NCI-H2107 (cell line): ENCODE results near the gene GAGE12J.
"Not testable (repeated sequence)": the region's sequence is repeated elsewhere in the genome, so short reads cannot be mapped to it uniquely, and the experiment has no call there.

Experiments used
- DNase-seq: peaks from one replicate; lab custom pipeline; 2025; lab: John Stamatoyannopoulos, UW

Gene GAGE12J

GRCh38 chrX:49321737-49322136 is at the start of gene GAGE12J:
TSS of gene GAGE12J (plus strand) at chrX:49322037. CDS start at chrX:49323194, 1,157 bp downstream.
- DNase-seq, result not testable (repeated sequence)

GRCh38 chrX:49272421-49272820 is 49.4 kb upstream of the GAGE12J start:
- no peak for DNase-seq

- no peak for DNase-seq
These were observed 48.6 kb upstream of the GAGE12J start for GRCh38 chrX:49273181-49273727.

- no peak for DNase-seq
These were observed 45.6 kb upstream of the GAGE12J start for GRCh38 chrX:49276207-49276606.

- no peak for DNase-seq
These were observed 44.9 kb upstream of the GAGE12J start for GRCh38 chrX:49276671-49277534.

- DNase-seq, result no peak
These were observed 44.4 kb upstream of the GAGE12J start for GRCh38 chrX:49277535-49277830.

GRCh38 chrX:49278081-49278480 is 43.8 kb upstream of the GAGE12J start:
- DNase-seq, result no peak

- DNase-seq, result no peak
These were observed 39.2 kb upstream of the GAGE12J start for GRCh38 chrX:49282647-49283011.

GRCh38 chrX:49284212-49284611 is 37.6 kb upstream of the GAGE12J start:
- no peak for DNase-seq

- DNase-seq, result no peak
These were observed 35.7 kb upstream of the GAGE12J start for GRCh38 chrX:49286136-49286535.

- DNase-seq, result no peak
These were observed 35.3 kb upstream of the GAGE12J start for GRCh38 chrX:49286581-49286980.

- DNase-seq, result no peak
These were observed 34.2 kb upstream of the GAGE12J start for GRCh38 chrX:49287665-49288064.

- DNase-seq, result no peak
These were observed 31.6 kb upstream of the GAGE12J start for GRCh38 chrX:49290215-49290614.

GRCh38 chrX:49291615-49292337 is 30.1 kb upstream of the GAGE12J start:
- peak; percentile 28 for DNase-seq

GRCh38 chrX:49292400-49293362 is 29.2 kb upstream of the GAGE12J start:
- no peak for DNase-seq

GRCh38 chrX:49299293-49299692 is 22.5 kb upstream of the GAGE12J start:
- DNase-seq, result not testable (repeated sequence)

GRCh38 chrX:49300703-49301102 is 21.1 kb upstream of the GAGE12J start:
- no peak for DNase-seq

- no peak for DNase-seq
These were observed 18.5 kb upstream of the GAGE12J start, which contains the start of gene GAGE10 for GRCh38 chrX:49303346-49303745. TSS of gene GAGE10 (plus strand) at chrX:49303646. CDS start at chrX:49304860, 1,214 bp downstream.

GRCh38 chrX:49307775-49308174 is 14.1 kb upstream of the GAGE12J start:
- DNase-seq, result not testable (repeated sequence)

GRCh38 chrX:49308604-49309269 is 13.1 kb upstream of the GAGE12J start:
- no peak for DNase-seq

- no peak for DNase-seq
These were observed 12.3 kb upstream of the GAGE12J start for GRCh38 chrX:49309401-49309981.
